Heart left ventricle (tissue), 16 donors: Measurements from ENCODE around the gene ERFL. TPM values are rescaled to one million over a fixed set of nuclear protein-coding genes. Genes with fewer than 3 reads are reported as not detected.
A peak's percentile ranks its signal among the peaks of the same experiment; 100 is the strongest.

Source experiments
- ATAC-seq, 4 donors: fragments of 200-7000 bp; cut with Tn5 transposase; one replicate each; pipeline ENCODE4 v1.9.1; 2020 to 2022; ENCODE audit warnings: moderate library complexity in 4 of 4, mild to moderate bottlenecking in 3 of 4, moderate number of reproducible peaks in 1 of 4
- DNase-seq, 5 donors: peaks; one replicate each; pipeline ENCODE4 v3.0.0-alpha.2; 2020
- H3K27ac ChIP-seq, 12 donors: fragments of 200-600 bp; sonication (generic) in 4 of 12; one replicate each; pipeline versions ENCODE4 v1.5.0 to v1.8.0; 2016 to 2022; ENCODE audit warnings: mild to moderate bottlenecking in 2 of 12
- H3K27me3 ChIP-seq, 9 donors: fragments of 200-600 bp; sonication (generic) in 2 of 9; one replicate each; pipeline versions ENCODE4 v1.5.1 to v1.8.0; 2016 to 2022; ENCODE audit warnings: mild to moderate bottlenecking in 3 of 9
- H3K36me3 ChIP-seq, 9 donors: fragments of 200-600 bp; sonication (generic) in 2 of 9; one replicate each; pipeline versions ENCODE4 v1.5.0 to v1.8.0; 2018 to 2022; ENCODE audit warnings: mild to moderate bottlenecking in 2 of 9
- H3K4me1 ChIP-seq, 12 donors: fragments of 200-600 bp; sonication (generic) in 4 of 12; one replicate each; pipeline versions ENCODE4 v1.5.0 to v1.8.0; 2016 to 2022; ENCODE audit warnings: mild to moderate bottlenecking in 3 of 12
- H3K4me3 ChIP-seq, 12 donors: fragments of 200-600 bp; sonication (generic) in 4 of 12; one replicate each; pipeline versions ENCODE4 v1.5.0 to v1.8.0; 2017 to 2022; ENCODE audit warnings: mild to moderate bottlenecking in 9 of 12, moderate library complexity in 4 of 12
- H3K9me3 ChIP-seq, 12 donors: fragments of 200-600 bp; sonication (generic) in 4 of 12; one replicate each; pipeline versions ENCODE4 v1.5.0 to v1.8.0; 2016 to 2022; ENCODE audit warnings: mild to moderate bottlenecking in 1 of 12
- CTCF ChIP-seq, 12 donors: fragments of 200-600 bp; sonication (generic) in 4 of 12; IDR thresholded peaks; one replicate each; pipeline versions ENCODE4 v1.5.0 to v1.8.0; 2018 to 2022; ENCODE audit warnings: antibody characterized with exemption in 12 of 12, mild to moderate bottlenecking in 5 of 12
- POLR2A ChIP-seq, 2 donors: fragments of 450-650 bp; IDR thresholded peaks; one replicate each; pipeline ENCODE4 v1.6.1; 2017; ENCODE audit warnings: antibody characterized with exemption in 2 of 2, mild to moderate bottlenecking in 2 of 2, moderate library complexity in 2 of 2
- WGBS, 4 donors: extraction: QIAGEN DNeasy Blood & Tissue Kit in 2 of 4; methylation state at CpG; one replicate each; pipeline versions ENCODE4 v1.1.5 to v1.1.7; 2013 to 2018; 5-methylcytosine and 5-hydroxymethylcytosine counted together
- intact Hi-C, 10 donors: fragments of 100-400 bp; cut with DNase I; formaldehyde crosslinking; loops; one replicate each; pipeline versions ENCODE4 v1.11.1 to v1.14.2; 2022
- polyA plus RNA-seq, 2 donors: library from polyadenylated mRNA; stranded (reverse); fragments of 200-250 nt; gene quantifications; one replicate each; pipeline ENCODE4 v1.2.3, GENCODE V29; 2013
- total RNA-seq, 9 donors: library from RNA; depleted of rRNA in 2 of 9; stranded (reverse); fragments of >200 nt in 2 of 9; fragmentation: NEBNext Ultra II Directional in 3 of 9; extraction: Animal tissue kit (Norgen Biotek cat#: 25700) in 3 of 9; gene quantifications; one replicate each; pipeline versions ENCODE4 v1.1.0 to v1.2.4, GENCODE V29; 2016 to 2023
- donor health status: ischemic (EF 13 %, LVEDD 7.1; RV severe dilation, severe dysfunction).
- donor health status: healthy with polysubstance abuse.
- donor health status: DM: no; HTN: yes; CAD: no.
- donor health status: DM: no; HTN: no; CAD: no.
- donor health status: ischemic (EF 25% LVEDD 6.9; RV normal size, moderate dysfunction).
- donor health status: ischemic (EF 25% LVEDD 5.7; RV mildly dilated, moderate dysfunction).
- donor health status: healthy.
- donor health status: DM: yes; HTN: yes; CAD: no.
- donor health status: ischemic (EF 35%, LVEDD 5.7; RV mildly dilated, moderate dysfunction).
- donor health status: nonischemic (EF 11% LVEDD 7.7; RV severe dilation, severe dysfunction).
- donor health status: DM: yes; HTN: yes; CAD: no.
- donor health status: PGD.
- donor health status: ischemic (EF 29% LVEDD 5.4; RV normal size, mild dysfunction).
- donor health status: nonischemic (EF 23%, LVEDD 6.1; RV moderate dilation, normal function).

Gene ERFL
- total and polyA plus RNA-seq, 11 donors: 0.13 TPM; not detected in 10

- Histone ChIP-seq H3K4me3 (no peak overlapping the region), H3K27me3 (no peaks in the 10 kb centered on the region), H3K4me1 (peaks cover 2 to 97% (median 31%) of the 10 kb centered on the region in 12 donors), H3K36me3 (peaks cover 0 to 100% (median 88%) of the 10 kb centered on the region in 9 donors), H3K9me3 (no peaks in the 10 kb centered on the region), H3K27ac (no peak overlapping the region)
- DNase-seq: no peak
- no peak for ATAC-seq
- no peak for TF ChIP-seq POLR2A (IDR thresholded peaks at IDR 0.05)
- no peak for TF ChIP-seq CTCF (IDR thresholded peaks at IDR 0.05)
- WGBS, 4 donors: 95 to 97% (median 96%) methylated on average over 3 of the region's 3 CpGs
- intact Hi-C loops: loop anchor here in 1 of 10 donors (10.0 kb wide), 1 partner anchor 349 kb away; the partner anchor contains the start of gene DEDD2
Measured at GRCh38 chr19:41866284-41866683, 62.0 kb downstream of the ERFL start.

GRCh38 chr19:41864374-41864773 is 63.9 kb downstream of the ERFL start:
- intact Hi-C loops: loop anchor here in 3 of 10 donors (5.0 to 10.0 kb wide), 2 partner anchors 93 to 350 kb away; partner anchors contain the start of genes RABAC1 (in 2 of the 3) and DEDD2 (in 1 of the 3)
- peaks cover 6 to 84% (median 30%) of the 10 kb centered on the region in 12 donors for H3K4me1 ChIP-seq

DNA sequence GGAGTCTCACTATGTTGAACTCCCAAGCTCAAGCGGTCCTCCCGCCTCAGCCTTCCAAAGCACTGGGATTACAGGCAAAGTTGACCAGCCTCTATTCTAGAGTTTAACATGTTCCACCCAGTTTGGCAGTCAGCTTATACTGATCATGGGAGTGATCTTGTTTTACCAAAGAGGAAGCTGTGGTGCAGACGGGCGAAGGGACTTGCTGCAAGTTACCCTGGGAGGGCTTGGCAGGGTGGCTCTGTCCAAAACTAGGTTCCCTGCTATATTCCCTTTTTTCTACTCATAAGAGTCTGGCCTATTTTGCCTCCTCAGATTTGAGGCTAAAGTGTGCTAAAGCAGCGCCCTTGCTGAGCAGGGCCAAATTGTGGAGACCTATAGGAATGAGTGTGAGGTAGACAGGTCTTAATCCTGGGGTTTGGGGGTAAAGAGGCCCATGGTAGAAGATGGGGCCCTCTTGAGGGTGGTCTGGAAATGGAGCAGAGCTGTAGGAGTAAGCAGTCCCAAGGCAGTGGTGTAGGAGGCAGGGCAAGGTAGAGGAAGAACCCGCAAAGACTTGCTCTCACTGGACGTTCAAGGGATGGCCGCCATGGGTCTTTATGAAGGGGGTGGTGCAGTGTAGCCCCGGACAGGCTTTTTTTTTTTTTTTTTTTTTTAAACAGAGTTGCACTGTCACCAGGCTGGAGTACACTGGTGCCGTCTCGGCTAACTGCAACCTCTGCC is 64.9 kb downstream of the ERFL start:
- DNase-seq (no peak), ATAC-seq (no peak)
- Histone ChIP-seq H3K4me1 (peaks cover 6 to 77% (median 32%) of the 10 kb centered on the region in 12 donors), H3K9me3 (no peaks in the 10 kb centered on the region), H3K27ac (peak overlapping the region in 1 of 12 donors; percentile 49), H3K4me3 (no peak overlapping the region), H3K36me3 (peaks cover 0 to 77% (median 67%) of the 10 kb centered on the region in 9 donors), H3K27me3 (no peaks in the 10 kb centered on the region)
- TF ChIP-seq POLR2A (IDR thresholded peaks at IDR 0.05) (no peak), CTCF (IDR thresholded peaks at IDR 0.05) (no peak)
- 82 to 95% (median 88%) methylated on average over 11 of the region's 11 CpGs for WGBS, 4 donors
- intact Hi-C loops: loop anchor here in 3 of 10 donors (5.0 to 10.0 kb wide), 2 partner anchors 94 to 351 kb away; partner anchors contain the start of genes RABAC1 (in 2 of the 3) and DEDD2 (in 1 of the 3)

More at GRCh38 chr19:41864374-41864773, 63.9 kb downstream of the ERFL start:
- Histone ChIP-seq H3K4me3 (no peak overlapping the region), H3K36me3 (peaks cover 0 to 87% (median 75%) of the 10 kb centered on the region in 9 donors), H3K27ac (no peak overlapping the region), H3K9me3 (no peaks in the 10 kb centered on the region), H3K27me3 (no peaks in the 10 kb centered on the region)
- WGBS, 4 donors: 87 to 90% (median 89%) methylated on average over 5 of the region's 5 CpGs
- DNase-seq (no peak), ATAC-seq (no peak)
- TF ChIP-seq CTCF (IDR thresholded peaks at IDR 0.05) (no peak), POLR2A (IDR thresholded peaks at IDR 0.05) (no peak)

DNA sequence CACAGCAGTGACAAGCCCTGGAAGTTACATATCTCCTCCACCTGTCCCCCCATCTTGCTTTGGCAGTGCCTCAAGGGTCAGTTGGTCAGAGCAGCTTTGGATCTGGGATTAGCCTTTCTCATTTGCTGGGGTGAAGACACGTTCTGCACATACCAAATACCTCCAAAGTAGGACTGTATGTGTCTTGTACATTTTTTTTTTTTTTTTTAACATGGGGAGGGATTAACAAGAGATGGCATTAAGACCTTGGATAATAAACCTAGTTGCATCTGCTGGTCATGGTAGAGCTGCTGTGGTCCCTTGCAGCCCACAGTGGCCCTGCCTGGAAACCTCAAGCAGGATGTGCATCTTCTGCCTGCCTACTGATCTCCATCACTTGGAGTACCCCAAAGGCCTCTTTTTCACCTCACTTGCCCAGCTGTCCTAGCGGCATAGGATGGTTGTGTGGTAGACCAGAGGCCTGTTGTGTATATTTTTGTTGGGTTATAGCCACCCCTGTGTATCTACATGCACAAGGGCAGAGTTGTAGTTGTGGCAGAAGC is 65.7 kb downstream of the ERFL start:
- Histone ChIP-seq H3K27me3 (no peaks in the 10 kb centered on the region), H3K27ac (peak overlapping the region in 1 of 12 donors; percentile 49), H3K4me1 (peaks cover 6 to 68% (median 32%) of the 10 kb centered on the region in 12 donors), H3K4me3 (peak overlapping the region in 1 of 12 donors; percentile 92), H3K36me3 (peaks cover 0 to 69% (median 62%) of the 10 kb centered on the region in 9 donors), H3K9me3 (no peaks in the 10 kb centered on the region)
- TF ChIP-seq CTCF (IDR thresholded peaks at IDR 0.05): no peak
- no peak for TF ChIP-seq POLR2A (IDR thresholded peaks at IDR 0.05)
- no peak for ATAC-seq
- WGBS, 4 donors: 72 to 79% (median 73%) methylated on average over 2 of the region's 2 CpGs
- intact Hi-C loops: loop anchor here in 3 of 10 donors (5.0 to 10.0 kb wide), 2 partner anchors 95 to 352 kb away; partner anchors contain the start of genes RABAC1 (in 2 of the 3) and DEDD2 (in 1 of the 3)
- DNase-seq: no peak
